ENCODE measurements around the gene PDCL3.

The PDCL3 gene

GRCh38 chr2:100611079-100612029 is 48.6 kb downstream of the PDCL3 start:
- no peak for DNase-seq (ENCODE audit: low spot score)
- TF ChIP-seq CTCF (IDR thresholded peaks at IDR 0.05; ENCODE audit: extremely low read depth, missing control alignments) = no peak

GRCh38 chr2:100612388-100613000 is 49.7 kb downstream of the PDCL3 start:
- no peak for DNase-seq (ENCODE audit: low spot score)
- TF ChIP-seq CTCF (IDR thresholded peaks at IDR 0.05; ENCODE audit: extremely low read depth, missing control alignments) = no peak

GRCh38 chr2:100613719-100614118 is 50.9 kb downstream of the PDCL3 start:
- DNase-seq (ENCODE audit: low spot score) = no peak
- no peak for TF ChIP-seq CTCF (IDR thresholded peaks at IDR 0.05; ENCODE audit: extremely low read depth, missing control alignments)

GRCh38 chr2:100614455-100615000 is 51.7 kb downstream of the PDCL3 start:
- no peak for TF ChIP-seq CTCF (IDR thresholded peaks at IDR 0.05; ENCODE audit: extremely low read depth, missing control alignments)
- no peak for DNase-seq (ENCODE audit: low spot score)

GRCh38 chr2:100615471-100615870 is 52.7 kb downstream of the PDCL3 start:
- DNase-seq (ENCODE audit: low spot score) = no peak
- TF ChIP-seq CTCF (IDR thresholded peaks at IDR 0.05; ENCODE audit: extremely low read depth, missing control alignments) = no peak

- no peak for TF ChIP-seq CTCF (IDR thresholded peaks at IDR 0.05; ENCODE audit: extremely low read depth, missing control alignments)
- no peak for DNase-seq (ENCODE audit: low spot score)
Observed at GRCh38 chr2:100615886-100616285, 53.1 kb downstream of the PDCL3 start.

- no peak for TF ChIP-seq CTCF (IDR thresholded peaks at IDR 0.05; ENCODE audit: extremely low read depth, missing control alignments)
- DNase-seq (ENCODE audit: low spot score) = no peak
Observed at GRCh38 chr2:100616841-100617390, 54.1 kb downstream of the PDCL3 start.
